Lung (tissue), 12 donors: ENCODE measurements around the gene PSME2. TPM values are rescaled to one million over a fixed set of nuclear protein-coding genes. Genes with fewer than 3 reads are reported as not detected.

ENCODE experiments used
- ATAC-seq: fragments of 200-7000 bp; cut with Tn5 transposase; one replicate; pipeline ENCODE4 v1.9.1; 2020; ENCODE audit warnings: moderate number of reproducible peaks; ENCODE audit not compliant: insufficient read depth, low FRiP score
- DNase-seq, 3 donors: peaks; one replicate each; pipeline ENCODE4 v3.0.0-alpha.2; 2013 to 2017
- H3K27ac ChIP-seq, 2 donors: one replicate each; pipeline ENCODE4 v1.5.1; 2013; ENCODE audit warnings: mild to moderate bottlenecking in 2 of 2, moderate library complexity in 2 of 2, control low read depth in 1 of 2, inconsistent platforms in 1 of 2, low read depth in 1 of 2, low read length in 1 of 2
- H3K27me3 ChIP-seq, 3 donors: one replicate each; pipeline ENCODE4 v1.5.1; 2013; ENCODE audit warnings: low read length in 2 of 3; ENCODE audit not compliant: control insufficient read depth in 3 of 3, insufficient read depth in 3 of 3
- H3K36me3 ChIP-seq, 4 donors: one replicate each; pipeline ENCODE4 v1.5.1; 2013; ENCODE audit warnings: low read length in 4 of 4, mild to moderate bottlenecking in 1 of 4, moderate library complexity in 1 of 4; ENCODE audit not compliant: control insufficient read depth in 4 of 4, insufficient read depth in 4 of 4
- H3K4me1 ChIP-seq, 5 donors: one replicate each; pipeline ENCODE4 v1.5.1; 2013; ENCODE audit warnings: low read length in 5 of 5, mild to moderate bottlenecking in 2 of 5, moderate library complexity in 1 of 5; ENCODE audit not compliant: control insufficient read depth in 5 of 5, insufficient read depth in 5 of 5
- H3K4me3 ChIP-seq: one replicate; pipeline ENCODE4 v1.5.1; 2013; ENCODE audit warnings: mild to moderate bottlenecking, control low read depth, moderate library complexity
- H3K9ac ChIP-seq, 2 donors: one replicate each; pipeline ENCODE4 v1.5.1; 2013; ENCODE audit warnings: low read length in 2 of 2, control low read depth in 1 of 2; ENCODE audit not compliant: insufficient read depth in 1 of 2
- H3K9me3 ChIP-seq, 4 donors: one replicate each; pipeline ENCODE4 v1.5.1; 2013; ENCODE audit warnings: low read length in 3 of 4, mild to moderate bottlenecking in 1 of 4, moderate library complexity in 1 of 4; ENCODE audit not compliant: control insufficient read depth in 4 of 4, insufficient read depth in 3 of 4
- WGBS, 2 donors: extraction: QIAGEN DNeasy Blood & Tissue Kit; methylation state at CpG; one replicate each; pipeline ENCODE4 v1.1.7; 2013; 5-methylcytosine and 5-hydroxymethylcytosine counted together
- polyA plus RNA-seq, 2 donors: library from polyadenylated mRNA; stranded (reverse); fragments of 200-250 nt; gene quantifications; one replicate each; pipeline ENCODE4 v1.2.1, GENCODE V29; 2013
- total RNA-seq, 2 donors: library from RNA; depleted of rRNA in 1 of 2; stranded (reverse); fragments of >200 nt in 1 of 2; gene quantifications; one replicate each; pipeline ENCODE4 v1.2.1, GENCODE V29; 2014 to 2021
- TF ChIP-seq, protein P1 (sequence below): IDR thresholded peaks from 2 replicates; pipeline ENCODE4 v1.5.1; 2012; ENCODE audit warnings: mild to moderate bottlenecking; ENCODE audit errors: control extremely low read depth, extremely low read depth
- donor health status: control.
- donor health status: control.
- donor health status: Bipolar disorder and iron deficiency.
- donor health status: healthy.
- donor health status: DM: yes; HTN: yes; CAD: no.

The PSME2 gene
- total and polyA plus RNA-seq, 4 donors = 89.1 to 328 (median 230) TPM

DNA sequence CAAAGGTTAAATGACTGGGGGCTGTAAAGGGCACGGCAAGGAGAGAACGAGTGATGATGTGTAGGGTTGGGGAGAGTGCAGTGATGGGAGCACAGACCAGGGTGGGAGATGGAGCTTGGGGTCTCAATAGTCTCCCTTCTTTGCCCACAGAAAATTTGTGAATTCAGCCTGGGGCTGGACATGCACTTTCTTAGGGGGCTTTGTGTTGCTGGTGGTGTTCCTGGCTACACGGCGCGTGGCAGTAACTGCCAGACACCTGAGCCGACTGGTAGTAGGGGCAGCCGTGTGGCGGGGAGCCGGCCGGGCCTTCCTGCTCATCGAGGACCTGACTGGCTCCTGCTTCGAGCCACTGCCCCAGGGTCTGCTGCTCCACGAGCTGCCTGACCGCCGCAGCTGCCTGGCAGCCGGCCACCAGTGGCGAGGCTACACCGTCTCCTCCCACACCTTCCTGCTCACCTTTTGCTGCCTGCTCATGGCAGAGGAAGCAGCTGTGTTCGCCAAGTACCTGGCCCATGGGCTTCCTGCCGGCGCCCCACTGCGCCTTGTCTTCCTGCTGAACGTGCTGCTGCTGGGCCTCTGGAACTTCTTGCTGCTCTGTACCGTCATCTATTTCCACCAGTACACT is 14.2 kb downstream of the PSME2 start:
- ATAC-seq = no peak

DNA sequence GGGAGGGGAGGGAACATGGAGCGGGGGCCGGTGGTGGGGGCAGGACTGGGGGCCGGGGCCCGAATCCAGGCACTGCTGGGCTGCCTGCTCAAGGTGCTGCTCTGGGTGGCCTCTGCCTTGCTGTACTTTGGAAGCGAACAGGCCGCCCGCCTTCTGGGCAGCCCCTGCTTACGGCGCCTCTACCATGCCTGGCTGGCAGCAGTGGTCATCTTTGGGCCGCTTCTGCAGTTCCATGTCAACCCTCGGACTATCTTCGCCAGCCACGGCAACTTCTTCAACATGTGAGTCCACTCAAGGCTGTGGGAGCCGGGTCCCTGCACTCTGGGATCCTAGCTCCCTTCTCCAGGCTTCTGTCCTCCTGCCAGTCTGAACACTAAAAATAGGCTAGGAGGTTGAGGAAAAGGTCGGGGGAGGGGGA is 14.9 kb downstream of the PSME2 start:
- TF ChIP-seq, protein P1, sequence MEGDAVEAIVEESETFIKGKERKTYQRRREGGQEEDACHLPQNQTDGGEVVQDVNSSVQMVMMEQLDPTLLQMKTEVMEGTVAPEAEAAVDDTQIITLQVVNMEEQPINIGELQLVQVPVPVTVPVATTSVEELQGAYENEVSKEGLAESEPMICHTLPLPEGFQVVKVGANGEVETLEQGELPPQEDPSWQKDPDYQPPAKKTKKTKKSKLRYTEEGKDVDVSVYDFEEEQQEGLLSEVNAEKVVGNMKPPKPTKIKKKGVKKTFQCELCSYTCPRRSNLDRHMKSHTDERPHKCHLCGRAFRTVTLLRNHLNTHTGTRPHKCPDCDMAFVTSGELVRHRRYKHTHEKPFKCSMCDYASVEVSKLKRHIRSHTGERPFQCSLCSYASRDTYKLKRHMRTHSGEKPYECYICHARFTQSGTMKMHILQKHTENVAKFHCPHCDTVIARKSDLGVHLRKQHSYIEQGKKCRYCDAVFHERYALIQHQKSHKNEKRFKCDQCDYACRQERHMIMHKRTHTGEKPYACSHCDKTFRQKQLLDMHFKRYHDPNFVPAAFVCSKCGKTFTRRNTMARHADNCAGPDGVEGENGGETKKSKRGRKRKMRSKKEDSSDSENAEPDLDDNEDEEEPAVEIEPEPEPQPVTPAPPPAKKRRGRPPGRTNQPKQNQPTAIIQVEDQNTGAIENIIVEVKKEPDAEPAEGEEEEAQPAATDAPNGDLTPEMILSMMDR = no peak

More for the DNA sequence above, 14.2 kb downstream of the PSME2 start:
- TF ChIP-seq, protein P1 = no peak
- DNase-seq = no peak
- H3K27me3 ChIP-seq = no peaks in the 10 kb centered on the region
- no peaks in the 10 kb centered on the region for H3K9me3 ChIP-seq
- H3K9ac ChIP-seq = no peak overlapping the region
- H3K27ac ChIP-seq = peak overlapping the region in 1 of 2 donors; percentile 93
- 61 to 76% methylated on average over 24 of the region's 24 CpGs for WGBS, 2 donors
- peaks cover 0 to under 1% (median 0%) of the 10 kb centered on the region in 4 donors for H3K36me3 ChIP-seq
- H3K4me1 ChIP-seq = peaks cover 0 to 17% (median 7%) of the 10 kb centered on the region in 5 donors
- H3K4me3 ChIP-seq = no peak overlapping the region

DNA sequence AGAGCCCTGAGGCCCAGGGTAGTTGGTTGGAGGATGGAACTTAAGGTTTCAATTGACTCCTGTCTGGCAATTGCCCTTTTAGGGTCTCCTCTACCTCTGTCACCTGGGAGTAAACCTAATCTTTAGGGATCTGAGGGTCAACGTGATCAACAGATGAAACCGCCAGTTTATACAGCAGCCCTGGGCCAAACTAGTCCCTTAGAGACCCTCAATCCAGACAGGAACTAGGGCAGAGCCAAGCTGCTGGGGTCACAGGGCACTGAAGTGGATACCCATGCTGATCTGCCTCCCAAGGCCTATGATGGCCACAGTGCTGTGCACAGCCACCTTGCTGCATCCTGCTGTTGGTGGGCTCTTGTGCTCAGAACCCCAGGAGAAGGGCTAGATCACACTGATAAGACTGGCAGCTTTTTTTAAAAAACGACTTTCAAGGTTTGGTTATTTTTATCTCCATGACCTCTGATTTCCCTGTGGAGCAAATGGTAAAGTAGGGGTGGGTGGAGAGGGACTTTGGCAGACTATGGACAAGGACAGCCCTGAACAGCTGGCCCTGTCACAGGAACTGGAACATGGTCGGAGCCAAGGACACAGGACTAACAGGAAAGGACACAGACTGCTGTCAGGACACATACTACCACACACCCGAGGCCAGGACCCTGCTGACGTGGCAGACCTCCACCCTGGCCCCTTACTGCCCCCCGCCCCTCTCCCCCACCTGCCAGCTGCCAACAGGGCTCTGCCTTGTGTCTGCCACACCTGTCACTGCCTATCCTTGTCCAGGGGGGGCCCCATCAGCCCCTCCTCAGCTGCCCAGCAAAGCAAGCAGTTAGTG is 15.5 kb downstream of the PSME2 start:
- Histone ChIP-seq H3K27ac (peak overlapping the region; percentile 21 to 93), H3K27me3 (no peaks in the 10 kb centered on the region), H3K36me3 (no peaks in the 10 kb centered on the region), H3K4me1 (peaks cover 0 to 8% (median 4%) of the 10 kb centered on the region in 5 donors), H3K9ac (no peak overlapping the region), H3K4me3 (no peak overlapping the region), H3K9me3 (no peaks in the 10 kb centered on the region)
- 56 to 77% methylated on average over 7 of the region's 7 CpGs for WGBS, 2 donors
- DNase-seq (peak in 2 of 3 donors; percentile 45 to 59), ATAC-seq (no peak)
- TF ChIP-seq, protein P1 = no peak

More for the DNA sequence above, 14.9 kb downstream of the PSME2 start:
- Histone ChIP-seq H3K9me3 (no peaks in the 10 kb centered on the region), H3K9ac (no peak overlapping the region), H3K4me3 (no peak overlapping the region), H3K4me1 (peaks cover 0 to 11% (median 4%) of the 10 kb centered on the region in 5 donors), H3K27ac (peak overlapping the region; percentile 81 to 93), H3K36me3 (no peaks in the 10 kb centered on the region), H3K27me3 (no peaks in the 10 kb centered on the region)
- 83 to 92% methylated on average over 15 of the region's 15 CpGs for WGBS, 2 donors
- DNase-seq (no peak), ATAC-seq (no peak)
